ENCODE measurements around the gene UBASH3A.

UBASH3A gene

DNA sequence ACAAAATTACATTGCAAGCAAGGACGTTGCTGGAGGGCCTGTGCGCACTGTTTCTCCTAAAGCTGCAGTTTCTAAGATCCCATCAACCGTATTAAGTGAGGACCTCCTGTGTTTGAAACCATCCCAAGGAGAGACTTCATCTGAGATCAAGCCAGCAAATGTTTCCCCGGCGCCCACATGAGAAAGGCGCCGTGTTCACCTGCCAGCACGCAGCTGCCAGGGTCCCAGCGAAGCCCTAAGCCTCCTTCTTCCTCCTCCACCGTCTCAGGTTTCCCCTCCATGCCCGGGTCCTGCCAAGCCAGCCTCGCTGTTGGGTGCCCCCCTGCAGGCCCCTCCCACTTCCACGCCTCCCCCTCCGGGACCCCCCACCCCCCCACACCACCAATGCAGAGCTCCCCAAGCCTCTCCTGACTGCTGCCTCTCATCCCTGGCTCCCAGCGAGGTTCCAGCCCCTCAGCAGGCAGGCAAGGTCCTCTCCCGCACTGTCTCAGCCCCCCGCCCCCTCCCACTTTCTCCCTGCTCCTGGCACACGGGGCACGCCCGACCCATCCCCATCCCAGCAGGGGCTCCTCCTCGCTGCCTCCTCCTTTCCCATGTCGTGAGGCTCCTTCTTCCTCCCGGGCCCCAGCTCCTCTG, 28.7 kb upstream of the UBASH3A start:
- DNase-seq (ENCODE audit: low read depth in 2 of 2): no peak

DNA sequence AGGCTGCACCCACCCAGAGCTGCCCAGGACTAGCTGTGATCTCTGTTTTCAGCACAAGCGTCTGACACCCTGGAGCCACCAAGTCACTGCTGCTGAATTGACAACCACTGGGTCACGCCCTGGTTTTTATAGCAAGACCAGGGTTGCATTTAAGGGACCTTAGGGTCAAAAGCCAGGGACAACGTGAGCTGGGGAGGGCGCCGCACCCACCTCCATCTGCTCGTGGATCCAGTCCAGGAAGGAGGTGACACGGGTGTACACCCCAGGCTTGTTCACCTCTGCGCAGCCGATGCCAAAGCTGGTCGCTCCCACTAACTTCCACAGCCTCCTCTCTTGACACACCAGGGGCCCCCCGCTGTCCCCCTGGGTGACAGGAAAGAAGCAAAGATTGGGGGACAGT, 28.2 kb upstream of the UBASH3A start:
- DNase-seq (ENCODE audit: low read depth in 2 of 2): no peak

DNA sequence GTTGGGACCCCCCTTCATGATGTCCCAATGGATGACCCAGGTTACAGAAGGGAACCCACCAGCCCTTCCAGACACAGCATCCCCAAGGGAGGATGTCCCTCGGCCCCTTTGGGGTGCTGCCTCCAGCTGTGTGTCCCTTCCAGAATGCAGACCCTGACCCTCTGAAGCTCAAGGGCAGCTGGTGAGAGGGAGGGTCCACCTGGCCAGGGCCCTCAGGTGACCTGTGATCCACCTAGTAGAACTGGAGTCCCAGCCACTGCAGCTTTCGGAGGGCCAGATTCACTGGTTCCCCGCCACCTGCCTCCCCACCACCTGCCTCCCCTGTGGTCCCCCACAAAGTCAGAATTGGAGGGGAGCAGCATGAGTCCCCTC, 27.8 kb upstream of the UBASH3A start:
- no peak for DNase-seq (ENCODE audit: low read depth in 2 of 2)

DNA sequence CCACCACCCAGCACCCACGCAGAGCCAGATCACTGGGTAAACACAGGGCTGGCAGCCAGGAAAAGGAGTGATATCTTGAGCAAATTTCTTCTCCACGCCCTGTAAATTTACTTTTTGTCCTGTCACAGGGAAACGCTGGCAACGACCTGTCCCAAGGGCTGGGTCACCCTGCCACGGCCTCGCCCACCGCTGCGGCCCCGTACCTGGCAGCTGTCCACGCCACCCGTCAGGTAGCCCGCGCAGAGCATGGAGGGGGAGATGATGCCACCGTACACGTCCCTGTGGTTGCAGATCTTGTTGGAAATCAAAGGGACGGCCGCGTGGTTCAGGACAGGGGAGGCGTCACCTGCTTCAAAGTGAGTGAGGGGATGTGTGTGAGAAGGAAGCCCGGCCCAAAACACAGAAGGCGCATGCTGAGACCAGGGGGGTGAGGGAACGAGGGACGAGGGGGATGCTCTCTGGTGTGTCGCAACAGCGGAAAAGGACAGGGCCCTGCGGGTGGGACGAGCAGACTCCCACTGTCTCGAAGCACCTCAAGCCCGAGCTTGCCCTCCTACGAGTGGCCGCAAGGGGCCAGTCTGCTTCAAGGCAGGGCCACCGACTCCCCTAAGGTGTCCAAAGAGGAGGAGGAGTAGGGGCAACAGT, 27.2 kb upstream of the UBASH3A start:
- no peak for DNase-seq (ENCODE audit: low read depth in 2 of 2)

DNA sequence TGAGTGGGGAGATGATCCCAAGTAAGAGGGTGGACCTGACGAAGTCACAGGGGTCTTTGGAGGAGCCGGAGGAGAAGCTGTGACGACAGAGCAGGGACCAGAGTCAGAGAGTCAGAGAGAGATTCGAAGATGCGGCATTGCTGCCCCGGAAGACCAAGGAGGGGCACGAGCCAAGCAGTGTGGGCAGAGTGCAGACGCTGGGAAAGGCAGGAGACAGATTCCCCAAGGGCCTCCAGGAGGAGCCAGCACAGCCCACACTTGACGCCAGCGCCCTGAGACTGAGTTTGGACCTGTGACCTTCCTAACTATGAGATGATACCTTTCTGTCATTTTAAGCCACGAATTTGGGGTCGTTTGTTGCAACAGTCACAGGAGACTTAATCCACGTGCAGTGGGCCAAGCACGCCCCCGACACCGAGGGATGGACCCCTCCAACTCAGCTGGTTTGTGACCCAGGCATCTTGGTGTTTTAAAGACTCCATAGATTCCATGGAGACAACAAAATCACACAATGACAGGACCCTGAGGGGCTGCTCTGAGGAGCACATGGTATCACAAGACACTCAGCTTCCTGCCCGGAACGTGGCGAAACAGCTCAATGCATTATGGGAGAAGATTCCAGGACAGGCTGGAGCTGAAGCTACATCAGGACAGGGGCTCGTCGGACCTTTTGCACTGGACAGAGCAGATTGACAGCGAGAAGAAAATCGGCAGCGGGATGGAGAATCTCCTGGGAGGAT, 26.3 kb upstream of the UBASH3A start:
- DNase-seq (ENCODE audit: low read depth in 2 of 2): no peak

DNA sequence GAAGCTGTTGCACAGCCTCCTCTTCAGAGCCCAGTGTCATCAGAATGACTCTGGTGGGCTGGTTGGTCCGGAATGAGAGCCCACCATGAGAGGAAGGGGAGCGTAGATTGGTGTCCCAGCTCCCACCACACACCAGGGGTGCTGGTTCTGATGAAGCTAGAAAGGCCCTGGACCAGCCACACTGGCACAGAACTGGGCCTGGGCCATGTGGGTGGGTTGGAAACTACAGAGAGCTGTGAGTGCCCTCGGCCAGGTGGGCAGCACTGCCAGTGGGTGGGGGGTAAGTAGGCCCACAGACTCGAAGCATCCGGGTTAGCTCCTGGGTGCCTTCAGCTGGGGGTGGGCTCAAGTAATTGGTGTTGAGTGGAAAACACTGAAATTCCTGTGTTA, 25.8 kb upstream of the UBASH3A start:
- DNase-seq (ENCODE audit: low read depth in 2 of 2): no peak

DNA sequence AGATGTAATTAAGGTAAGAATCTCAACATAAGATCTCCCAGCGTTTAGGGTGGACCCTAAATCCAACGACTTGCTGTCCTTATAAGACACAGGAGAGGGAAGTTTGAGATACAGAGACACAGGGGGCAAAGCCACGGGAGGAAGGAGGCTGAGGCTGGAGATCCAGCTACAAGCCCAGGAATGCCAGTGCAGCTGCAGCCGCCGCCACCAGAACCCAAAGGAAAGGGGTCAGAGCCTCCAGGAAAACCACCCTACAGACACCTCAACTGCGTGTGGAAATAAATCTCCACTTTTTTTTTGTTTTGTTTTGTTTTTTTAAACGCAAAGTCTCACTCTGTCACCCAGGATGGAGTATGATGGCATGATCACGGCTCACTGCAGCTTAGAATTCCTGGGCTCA, 25.3 kb upstream of the UBASH3A start:
- no peak for DNase-seq (ENCODE audit: low read depth in 2 of 2)

DNA sequence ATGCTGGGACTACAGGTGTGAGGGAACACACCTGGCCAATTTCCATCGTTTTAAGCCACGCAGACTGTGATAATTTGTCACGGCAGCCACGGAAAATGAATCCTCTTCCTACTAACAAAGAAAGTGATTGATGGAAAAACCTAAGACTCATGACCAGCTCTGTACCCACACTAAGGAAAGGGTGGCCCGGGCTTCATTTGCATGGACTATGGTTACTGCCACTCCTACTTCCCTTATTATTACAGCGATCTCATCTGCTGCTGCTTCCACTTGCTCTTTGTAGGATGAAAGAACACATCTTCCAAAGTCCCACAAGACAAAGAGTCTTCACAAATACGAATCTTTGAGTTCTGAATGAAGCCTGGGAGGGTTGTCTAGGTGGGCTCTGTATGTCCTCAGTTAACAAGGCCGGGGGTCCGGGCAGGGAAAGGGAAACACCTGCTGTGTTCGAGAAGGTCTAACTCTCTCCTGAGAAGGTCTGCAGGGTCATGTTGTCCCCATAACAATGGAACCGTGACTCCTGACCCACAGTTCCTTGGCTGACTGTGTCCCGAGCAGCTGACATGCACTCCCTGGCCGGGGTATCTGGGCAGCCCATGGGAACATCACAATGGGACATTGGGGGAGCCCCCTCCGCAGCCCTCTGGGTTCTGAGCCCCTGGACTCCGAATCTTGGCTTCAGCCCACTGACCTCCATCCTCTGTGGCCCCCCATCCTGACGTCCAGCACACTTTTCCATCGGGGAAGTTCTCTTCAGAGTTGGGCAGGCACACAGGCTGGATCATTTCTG, 24.1 kb upstream of the UBASH3A start:
- no peak for DNase-seq (ENCODE audit: low read depth in 2 of 2)

DNA sequence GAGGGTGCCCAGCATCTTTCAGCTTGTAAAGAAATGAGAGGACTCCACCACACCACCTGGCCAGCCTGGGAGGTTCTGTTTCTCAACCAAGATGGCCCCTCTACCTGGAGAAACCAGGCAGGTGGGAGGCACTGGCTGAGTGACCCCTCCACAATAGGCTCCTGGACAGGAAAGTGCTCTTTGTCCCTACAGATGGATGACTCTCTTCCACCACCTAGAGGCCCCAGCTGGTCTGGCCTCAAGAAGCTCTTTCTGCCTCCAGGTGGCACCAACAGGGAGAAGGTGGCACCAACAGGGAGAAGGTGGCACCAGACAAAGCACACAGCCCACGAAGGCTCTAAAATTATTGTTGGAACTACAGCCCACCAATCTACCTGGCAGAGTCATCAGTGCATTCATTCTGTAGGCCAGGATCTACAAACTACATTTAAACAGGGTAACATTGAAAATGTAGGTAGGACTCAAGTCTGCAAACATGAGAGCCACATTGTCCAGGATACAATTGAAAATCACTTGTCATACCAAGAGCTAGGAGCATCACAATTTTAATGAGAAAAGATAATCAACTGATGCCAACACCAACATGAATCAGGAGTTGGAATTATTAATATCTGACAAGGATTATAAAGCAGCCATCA, 22.2 kb upstream of the UBASH3A start:
- no peak for DNase-seq (ENCODE audit: low read depth in 2 of 2)

DNA sequence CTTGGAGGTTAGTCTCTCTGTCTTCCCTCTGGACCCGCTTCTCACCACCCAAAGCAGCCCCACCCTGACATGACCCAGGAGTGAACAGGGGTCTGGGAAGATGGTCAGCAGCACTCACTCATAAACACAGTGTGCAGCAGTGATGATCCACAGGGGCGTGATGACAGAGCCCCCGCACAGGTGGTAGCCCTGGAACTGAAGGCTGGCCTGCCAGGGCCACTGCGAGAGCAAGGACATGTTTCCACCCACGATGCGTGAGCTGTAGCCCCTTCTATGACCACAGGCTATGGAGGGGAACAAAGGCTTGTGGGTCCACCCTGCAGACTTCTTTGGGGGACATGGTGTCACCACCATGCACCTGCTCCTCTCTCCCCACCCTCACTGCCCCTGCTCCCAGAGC, 20.8 kb upstream of the UBASH3A start:
- no peak for DNase-seq (ENCODE audit: low read depth in 2 of 2)

DNA sequence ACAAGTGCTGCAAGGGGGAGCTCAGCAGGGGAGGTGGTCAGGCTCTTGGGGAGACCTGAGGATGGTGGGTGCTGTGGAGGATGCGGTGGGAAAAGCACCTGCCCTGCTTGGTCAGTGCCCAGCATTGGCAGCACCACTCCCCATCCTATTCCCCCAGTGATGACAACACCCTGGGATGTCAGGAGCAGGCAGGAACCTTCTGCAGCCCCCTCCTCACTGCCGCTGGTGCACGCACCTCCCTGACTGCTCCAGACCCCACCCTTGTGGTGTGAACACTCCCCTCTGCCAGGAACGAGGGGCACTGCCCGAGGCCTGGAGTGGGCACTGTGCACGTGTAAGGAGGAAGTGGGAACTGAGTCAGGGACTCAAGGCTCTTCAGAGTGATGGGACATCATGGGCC, 20.4 kb upstream of the UBASH3A start:
- DNase-seq (ENCODE audit: low read depth in 2 of 2): no peak

DNA sequence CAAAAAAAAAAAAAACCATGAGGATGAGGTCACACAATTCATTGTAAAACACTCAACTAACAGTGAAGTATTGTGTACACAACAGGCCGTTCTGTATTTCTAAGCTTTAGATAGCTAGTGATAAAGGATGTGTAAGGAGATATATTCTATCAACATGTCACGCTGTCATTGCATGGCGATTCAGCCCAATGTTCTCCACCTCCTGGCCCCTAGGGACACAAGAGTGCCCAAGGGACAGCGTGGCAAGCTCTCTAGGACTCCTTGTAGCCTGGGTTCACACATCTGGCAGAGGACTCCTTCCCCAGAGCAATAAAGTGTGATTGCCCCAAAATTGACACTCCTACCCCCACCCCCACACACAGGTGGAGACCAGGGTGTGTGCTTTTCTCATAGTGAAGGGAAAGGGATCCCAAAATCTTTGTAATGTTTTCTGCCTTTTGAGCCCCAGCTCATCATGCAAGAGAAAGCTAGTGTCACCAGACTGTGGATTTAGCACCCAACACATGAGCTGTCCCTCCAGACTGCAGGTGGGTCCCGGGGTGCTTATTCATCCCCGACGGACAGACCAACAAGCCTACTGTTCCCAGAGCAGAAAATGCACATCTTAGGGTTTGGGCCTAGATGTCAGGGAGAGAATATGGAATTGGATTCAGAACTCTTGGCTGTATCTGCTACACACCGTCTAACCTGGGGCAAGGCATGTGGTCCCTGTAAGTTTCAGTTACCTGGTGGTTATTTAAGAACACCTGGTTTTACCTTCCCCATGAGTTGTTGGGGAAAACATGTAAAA, 19.4 kb upstream of the UBASH3A start:
- no peak for DNase-seq (ENCODE audit: low read depth in 2 of 2)

DNA sequence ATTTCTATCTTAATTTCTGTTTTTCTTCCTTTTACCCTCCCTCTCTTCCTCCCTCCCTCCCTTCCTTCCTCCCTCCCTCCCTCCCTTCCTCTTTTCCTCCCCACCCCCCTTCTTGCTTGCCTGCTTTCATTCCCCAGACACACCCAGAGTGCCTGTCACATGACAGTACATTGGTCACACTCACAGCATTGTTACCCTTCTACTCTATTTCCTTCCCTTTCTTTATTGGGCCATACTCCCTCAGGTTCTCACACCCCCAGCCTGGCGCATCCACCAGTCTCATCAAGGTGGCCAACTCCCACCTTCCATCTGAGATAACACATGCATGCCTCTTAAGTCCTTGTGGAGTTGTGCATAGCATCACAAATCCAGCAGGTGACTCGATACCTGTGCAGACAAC, 18.7 kb upstream of the UBASH3A start:
- no peak for DNase-seq (ENCODE audit: low read depth in 2 of 2)

DNA sequence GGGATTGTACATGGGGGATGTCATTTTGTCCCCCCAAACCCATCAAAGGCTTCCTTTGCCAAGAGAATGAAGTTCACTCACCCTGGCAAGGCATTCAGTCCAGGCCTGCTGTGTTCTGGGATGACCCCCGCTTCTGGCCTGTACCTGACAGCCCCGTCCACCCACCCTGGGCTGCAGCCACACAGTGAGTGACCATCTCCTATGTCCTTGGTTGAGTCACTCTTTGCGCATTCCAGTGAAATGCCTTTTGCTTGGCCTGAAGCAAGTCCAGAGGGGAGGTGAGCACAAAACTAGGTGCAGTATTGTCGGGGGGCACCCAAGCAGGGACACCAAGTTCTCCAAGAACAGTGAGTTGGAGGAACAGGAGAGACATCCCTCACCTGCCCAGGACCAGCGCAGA, 18.1 kb upstream of the UBASH3A start:
- no peak for DNase-seq (ENCODE audit: low read depth in 2 of 2)

DNA sequence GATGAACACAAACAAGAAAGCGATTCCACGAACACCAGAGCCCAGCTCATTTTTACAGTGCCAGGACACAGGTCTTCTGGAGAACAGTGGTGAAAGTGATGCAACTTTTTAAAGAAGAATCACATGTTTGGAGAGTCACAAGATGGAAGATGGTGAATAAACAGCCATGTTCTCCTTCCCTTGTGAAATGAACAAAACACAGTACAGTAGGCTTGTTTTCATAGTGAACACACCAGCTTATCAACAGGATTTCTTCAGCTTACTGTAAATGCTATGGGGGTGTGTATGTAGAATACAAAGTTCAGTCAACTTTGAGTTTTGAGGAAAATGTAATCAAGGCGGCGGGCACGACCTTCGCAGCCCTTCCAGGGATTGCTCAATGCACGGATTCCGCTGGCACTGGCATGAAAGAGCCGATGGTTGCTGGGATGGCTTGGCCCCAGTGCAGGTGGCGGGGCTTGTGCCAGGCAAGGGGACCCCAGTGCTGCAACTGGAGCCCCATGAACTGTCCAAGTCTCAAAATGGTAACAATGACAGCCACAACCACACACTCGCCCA, 17.6 kb upstream of the UBASH3A start:
- no peak for DNase-seq (ENCODE audit: low read depth in 2 of 2)

DNA sequence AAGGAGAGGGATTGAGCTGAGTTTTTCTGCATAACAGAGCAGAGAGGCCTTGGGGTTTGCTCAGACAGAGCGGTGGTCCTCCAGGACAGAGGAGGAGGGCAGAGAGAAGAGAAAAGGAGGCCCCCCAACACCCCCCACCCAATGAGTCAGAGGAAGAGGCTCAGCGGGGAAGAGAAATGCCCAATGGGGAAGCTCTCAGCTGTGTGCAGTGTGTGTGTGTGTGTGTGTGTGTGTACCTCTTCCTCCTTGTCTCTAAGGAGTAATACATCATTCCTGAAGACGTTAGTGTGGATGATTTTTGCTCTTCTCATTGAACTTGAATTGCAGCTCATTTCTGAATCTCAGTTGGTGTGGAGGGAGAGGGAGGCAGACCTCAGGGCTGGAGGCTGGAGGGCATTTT, 16.5 kb upstream of the UBASH3A start:
- DNase-seq (ENCODE audit: low read depth in 2 of 2): no peak

DNA sequence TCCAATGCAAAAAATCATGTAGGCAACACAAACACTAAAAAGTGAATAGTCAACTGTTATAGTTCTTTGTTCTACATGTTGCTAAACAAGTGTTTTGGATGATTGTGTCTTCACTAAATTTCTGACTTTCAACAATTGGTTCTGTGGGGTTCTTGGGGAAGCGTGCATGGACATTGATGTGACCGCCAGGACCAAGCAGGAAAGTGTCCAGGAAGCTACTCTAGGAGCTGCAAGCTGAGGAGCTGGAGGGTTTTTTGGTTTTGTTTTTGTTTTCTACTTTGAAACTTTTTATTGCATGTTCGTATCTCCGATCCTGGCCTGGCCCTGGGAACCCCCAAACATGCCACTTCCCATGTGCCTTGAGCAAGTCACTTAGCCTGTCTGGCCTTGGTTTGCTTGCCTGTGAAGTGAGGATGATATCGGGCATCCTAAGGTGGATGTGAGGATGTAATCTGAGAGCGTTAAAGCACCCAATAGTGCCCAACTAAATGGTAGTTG, 15.8 kb upstream of the UBASH3A start:
- no peak for DNase-seq (ENCODE audit: low read depth in 2 of 2)

DNA sequence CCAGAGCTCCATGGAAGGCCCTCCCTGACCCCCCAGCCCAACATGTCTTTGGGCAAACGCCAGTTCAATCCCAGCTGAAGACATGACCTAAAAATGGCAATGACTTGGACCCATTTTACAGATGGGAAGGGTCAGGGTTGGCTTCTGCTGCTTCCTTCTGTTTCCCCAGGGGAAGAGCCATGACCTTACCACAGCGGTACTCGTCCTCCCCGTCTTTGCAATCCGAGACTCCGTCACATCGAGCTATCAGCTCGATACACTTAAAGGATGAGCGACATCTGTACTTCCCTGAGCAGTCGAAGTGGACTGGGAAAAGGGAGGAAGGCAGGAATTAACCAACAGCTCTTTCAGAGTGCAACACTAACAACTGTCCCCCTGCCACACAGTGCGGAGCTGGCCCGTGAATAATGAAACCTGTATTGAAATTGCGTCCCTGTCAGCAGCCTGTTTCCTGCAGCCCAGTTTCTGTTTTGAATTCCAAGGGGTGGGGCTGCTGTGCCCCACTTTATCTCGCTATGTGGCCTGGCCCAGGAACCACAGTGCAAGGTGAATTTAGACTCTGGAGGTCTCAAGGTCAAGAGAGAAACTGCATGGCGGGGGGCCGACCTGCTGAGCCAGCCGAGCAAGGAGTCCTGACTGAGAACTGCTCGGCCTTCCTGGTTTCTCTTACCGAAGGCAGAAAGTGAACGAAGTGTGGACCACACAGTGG, 14.8 kb upstream of the UBASH3A start:
- DNase-seq (ENCODE audit: low read depth in 2 of 2): no peak

DNA sequence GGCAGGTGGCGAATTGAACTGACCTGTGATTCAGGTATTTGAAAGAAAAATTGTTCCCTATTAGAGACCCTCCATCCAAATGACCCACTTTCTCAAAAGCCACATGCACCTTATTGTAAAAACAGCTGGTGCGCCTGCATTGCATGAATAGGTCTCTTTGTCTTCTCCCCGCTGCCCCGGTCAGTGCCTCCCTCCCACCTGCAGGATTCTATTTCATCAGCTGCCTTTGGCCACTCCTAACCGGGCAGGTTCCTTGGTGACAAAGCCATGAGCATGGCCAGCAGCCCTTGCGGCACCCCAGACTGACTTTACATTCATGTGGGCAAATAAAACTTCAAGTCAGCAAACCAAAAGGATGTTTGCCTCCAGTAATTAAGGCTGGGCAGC, 14.3 kb upstream of the UBASH3A start:
- no peak for DNase-seq (ENCODE audit: low read depth in 2 of 2)

DNA sequence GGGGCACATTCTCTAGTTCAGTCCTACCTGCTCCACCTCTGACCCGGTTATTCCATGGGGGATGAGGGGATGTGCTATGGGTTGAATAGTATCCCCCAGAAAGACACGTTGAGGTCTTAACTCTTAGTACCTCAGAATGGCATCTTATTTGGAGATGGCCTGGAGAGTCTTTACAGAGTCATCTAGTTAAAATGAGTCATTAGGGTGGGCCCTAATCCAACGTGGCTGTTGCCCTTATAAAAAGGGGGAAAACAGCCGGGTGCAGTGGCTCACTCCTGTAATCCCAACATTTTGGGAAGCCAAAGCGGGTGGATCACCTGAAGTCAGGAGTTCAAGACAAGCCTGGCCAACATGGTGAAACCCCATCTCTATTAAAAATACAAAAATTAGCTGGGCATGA, 13.5 kb upstream of the UBASH3A start:
- DNase-seq (ENCODE audit: low read depth in 2 of 2): no peak

Measured in stimulated activated CD4-positive, alpha-beta T cell treated with anti-CD3 and anti-CD28 coated beads, Interleukin-4, amount 100 ng/mL, for 48 hours (primary cell).